GM18909 (cell line): ENCODE measurements around the gene ADAM33.
A peak's percentile ranks its signal among the peaks of the same experiment; 100 is the strongest.

Experiments used
- ATAC-seq: cut with Tn5 transposase; IDR thresholded peaks from one replicate; pipeline ENCODE4 v1.9.1; 2021; ENCODE audit warnings: mild to moderate bottlenecking; ENCODE audit not compliant: unreplicated experiment, poor library complexity

The ADAM33 gene

DNA sequence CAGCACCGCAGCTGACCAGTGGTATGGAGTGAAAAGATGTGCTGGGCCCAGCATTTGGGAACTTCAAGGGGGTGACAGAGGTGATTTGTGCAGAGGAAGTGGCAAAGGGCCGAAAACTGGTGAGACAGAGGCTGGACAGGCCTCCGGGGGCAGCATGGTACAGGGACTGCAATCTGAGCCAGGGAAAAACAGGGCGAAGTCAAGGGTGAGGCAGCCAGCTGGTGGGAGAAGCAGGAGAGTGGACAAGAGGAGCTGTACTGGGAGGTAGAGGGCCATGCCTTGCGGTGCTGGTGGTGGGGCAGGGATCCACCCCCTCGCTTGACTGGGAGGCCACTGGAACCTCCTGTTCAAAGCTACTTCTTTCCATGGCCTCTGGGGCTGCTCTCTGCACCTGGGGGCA, 11.3 kb downstream of the ADAM33 start:
- ATAC-seq: no peak

DNA sequence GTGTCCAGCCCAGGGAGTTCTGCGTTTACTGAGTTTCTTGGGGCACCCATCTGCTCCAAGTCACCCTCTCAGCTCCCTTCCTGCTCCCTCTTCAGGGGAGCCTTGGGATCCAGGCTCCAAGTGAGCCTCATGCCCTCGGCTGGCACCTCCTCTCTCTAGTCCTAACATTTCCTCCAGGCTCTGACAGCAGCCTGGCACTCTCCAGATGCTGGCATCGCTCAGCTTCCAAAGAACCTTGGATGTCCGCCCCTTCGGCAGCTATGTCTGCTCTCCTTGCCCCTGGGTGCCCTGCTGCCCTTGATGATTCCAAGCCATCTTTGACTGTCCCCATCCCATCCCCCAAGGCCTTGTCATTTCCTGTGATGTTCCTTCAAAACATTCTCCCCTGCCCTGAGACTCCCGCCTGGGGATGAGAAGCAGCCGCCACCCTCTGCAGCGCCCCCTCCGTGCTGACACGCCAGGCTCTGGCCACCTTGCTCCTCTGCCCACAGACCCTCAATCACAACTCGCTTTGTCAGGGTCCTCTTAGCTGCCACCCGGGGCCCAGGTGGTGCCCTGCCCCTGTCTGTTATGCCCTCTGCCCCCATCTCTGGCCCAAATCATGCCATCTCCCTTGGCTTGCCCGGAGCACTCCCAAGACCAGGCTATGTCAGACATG, 12.0 kb downstream of the ADAM33 start:
- ATAC-seq: no peak

DNA sequence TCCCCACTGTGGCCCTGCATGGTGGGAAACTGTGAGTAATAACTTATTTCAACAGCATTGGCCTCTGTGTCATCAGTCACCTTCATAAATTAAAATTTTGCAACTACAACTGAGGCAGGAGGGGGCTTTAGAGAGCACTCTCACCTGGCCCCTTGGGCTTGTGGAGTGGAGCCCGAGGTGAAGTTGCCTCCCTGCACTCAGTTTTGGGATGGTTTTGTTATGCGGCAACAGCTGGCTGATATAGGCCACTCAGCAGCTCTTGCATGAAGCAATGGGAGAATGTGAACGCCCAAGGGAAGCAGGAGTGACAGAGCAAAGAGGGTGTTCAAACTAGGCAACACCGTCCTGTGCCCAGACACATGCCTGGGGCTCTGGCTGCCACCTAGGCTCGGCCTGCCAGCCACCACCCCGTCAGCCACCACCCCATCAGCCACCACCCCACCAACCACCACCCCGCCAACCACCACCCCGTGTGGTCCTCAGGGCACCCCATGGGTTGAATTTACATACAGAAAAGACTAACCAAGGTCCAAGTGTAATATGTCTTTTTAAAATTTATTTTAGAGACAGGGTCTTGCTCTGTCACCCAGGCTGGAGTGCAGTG, 14.3 kb downstream of the ADAM33 start:
- no peak for ATAC-seq

DNA sequence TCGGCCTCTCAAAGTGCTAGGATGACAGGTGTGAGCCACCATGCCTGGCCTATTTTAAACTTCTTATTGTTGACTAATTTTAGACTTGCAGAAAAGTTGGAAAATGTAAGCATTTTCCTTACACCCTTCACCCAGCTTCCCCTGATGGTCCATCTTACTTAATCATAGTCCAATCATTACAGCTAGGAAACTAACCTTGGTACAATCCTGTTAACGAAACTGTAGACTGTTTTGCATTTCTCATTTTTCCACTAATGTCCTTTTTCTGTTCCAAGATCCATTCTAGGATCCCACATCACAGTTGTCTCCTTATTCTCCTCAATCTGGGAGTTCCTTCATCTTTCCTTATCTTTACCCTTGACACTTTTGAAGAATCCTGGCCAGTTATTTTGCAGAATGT, 18.0 kb downstream of the ADAM33 start:
- ATAC-seq: no peak

DNA sequence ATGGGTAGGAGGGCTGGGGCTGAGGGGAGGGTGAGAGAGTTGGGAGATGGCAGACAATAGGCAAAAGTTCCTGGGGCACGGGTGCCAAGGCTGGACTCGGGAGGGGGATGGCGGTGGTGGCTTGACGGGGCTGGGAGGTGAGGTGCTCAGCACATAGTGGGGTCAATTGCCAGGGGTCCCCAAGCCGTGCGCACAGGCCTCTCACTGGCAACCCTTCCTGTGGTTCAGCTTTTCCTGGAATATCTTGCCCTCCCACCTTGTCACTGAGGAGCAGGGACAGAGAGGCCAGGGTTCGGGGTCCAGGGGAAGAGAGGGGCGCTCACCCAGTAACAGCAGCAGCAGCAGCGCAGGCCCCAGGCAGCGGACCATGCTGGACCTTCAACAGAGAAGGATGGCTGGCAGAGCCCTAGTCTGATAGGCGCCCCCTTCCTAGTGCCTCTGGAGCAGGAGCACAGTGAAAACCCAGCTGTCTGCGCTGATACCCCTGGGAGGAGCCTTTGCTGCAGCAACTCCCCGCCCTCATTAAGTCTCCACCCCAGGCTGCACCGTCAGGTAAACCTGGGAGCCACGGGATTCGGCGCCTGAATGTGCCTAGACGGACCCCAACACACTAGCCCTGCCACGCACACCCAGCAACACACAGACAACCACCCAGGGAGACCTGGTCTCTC, 18.6 kb downstream of the ADAM33 start, which contains the start of gene GFRA4:
Gene GFRA4 (minus strand): TSS at position 369 of the 671 bp plus-strand sequence. CDS start 0 bp downstream, at position 369.
- no peak for ATAC-seq

DNA sequence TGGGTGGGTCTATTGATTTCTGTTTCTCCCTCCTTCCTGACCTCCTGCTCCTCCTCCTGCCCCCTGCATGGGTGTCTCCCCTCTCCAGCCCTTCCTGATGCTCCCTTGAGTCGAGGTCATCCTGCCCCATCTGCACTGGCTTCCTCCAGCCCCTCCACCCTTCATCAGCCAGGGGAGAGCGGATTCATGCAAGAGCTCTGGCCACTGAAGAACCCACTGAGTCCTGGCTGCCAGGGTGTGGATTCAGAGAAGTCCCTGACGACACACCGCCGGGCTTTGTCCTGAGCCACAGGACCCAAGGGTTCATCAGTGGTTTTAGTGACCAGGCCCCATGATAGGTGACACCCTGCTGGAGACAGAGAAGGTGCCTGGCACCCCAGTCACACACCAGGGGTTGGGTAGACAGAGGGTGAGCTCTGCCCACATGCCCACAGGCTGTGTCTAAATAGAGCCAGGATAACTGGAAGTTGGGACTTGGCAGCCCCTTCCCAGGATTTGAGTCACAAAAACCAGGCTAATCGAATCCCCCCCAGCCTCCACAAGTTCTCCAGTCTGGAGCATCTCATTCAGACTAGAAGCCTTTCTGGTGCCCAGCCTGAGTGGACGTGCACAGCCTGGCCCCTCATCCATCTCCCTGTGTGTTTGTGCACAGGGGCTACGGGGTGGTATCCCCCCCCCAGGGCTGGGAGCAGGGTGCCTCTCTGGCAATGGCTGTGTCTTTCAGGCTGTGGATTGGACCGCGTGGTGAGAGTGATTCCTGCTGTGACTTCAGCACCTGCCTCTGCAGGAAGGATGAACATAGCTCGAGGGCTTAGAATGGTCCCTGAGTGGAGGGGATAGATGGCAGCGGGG, 19.8 kb downstream of the ADAM33 start:
- no peak for ATAC-seq

DNA sequence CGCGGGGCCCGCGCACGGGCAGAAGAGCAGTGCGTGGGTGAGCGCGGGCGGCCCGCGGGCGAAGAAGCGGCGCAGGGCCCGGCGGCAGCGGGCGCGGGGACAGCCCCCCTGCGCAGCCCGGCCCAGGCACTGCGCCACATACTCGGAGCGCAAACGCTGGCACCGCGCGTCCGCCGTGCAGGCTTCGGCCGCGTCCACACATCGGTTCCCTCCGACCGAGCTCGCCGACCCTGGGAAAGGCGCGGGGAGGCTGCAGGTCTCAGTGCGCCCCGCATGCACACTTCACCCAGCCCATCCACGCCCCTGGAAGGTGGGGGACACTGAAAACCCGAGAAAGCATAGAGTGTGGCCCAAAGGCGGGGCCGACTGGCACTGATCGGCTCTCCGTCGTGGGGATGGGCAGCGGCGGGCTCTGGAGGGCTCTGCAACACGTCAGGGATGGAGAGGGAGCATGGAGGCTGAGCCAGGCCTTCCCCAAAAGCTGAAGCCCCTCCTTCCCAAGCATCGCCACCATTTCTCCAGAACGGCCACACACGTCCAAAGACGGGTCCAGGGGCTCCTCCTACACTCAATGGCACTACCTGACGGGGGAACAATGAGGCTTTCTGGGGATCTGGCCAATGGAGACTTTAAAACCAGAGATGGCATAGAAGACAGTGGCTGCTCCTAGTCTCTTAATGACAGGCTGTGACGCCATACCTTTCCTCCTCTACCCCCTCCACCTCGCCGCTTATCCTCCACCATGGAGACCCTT, 20.6 kb downstream of the ADAM33 start:
- ATAC-seq: no peak

DNA sequence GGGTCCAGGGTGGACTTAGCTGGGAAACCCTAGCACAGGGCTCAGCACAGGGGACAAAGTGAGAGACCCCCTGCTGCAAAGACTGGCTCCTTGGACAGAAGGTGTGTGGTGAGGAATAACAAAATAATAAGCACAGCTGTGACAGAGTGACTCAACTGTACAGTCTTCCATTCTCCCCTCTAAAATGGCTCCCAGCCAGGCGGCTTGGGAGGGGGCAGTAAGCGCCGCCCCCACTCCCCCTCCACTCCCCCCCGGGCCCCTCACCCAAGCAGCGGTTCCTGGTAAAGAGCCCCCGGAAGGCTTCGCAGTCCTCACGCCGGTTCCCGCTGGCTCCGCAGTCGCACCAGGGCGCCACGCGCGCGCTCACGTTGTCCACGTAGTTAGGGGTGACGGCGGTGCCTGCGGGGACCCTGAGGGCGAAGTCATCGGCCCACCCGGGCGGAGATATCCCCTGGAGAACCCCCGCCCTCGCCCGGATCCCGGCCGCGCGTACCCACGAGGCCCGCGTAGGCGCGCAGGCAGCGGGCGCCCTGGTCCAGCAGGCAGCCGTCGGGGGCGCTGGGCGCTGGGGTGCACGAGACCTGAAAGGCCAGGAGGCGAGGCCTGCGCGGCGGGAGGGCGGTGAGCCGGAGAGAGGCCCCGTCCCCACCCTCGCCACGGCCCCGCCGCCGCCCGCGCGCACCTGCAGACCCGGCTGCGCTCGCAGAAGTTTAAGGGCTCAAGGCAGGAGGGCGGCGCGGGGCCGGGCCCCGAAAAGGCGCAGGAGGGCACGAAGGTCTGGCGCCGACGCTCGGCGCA, 21.3 kb downstream of the ADAM33 start:
- ATAC-seq: no peak

DNA sequence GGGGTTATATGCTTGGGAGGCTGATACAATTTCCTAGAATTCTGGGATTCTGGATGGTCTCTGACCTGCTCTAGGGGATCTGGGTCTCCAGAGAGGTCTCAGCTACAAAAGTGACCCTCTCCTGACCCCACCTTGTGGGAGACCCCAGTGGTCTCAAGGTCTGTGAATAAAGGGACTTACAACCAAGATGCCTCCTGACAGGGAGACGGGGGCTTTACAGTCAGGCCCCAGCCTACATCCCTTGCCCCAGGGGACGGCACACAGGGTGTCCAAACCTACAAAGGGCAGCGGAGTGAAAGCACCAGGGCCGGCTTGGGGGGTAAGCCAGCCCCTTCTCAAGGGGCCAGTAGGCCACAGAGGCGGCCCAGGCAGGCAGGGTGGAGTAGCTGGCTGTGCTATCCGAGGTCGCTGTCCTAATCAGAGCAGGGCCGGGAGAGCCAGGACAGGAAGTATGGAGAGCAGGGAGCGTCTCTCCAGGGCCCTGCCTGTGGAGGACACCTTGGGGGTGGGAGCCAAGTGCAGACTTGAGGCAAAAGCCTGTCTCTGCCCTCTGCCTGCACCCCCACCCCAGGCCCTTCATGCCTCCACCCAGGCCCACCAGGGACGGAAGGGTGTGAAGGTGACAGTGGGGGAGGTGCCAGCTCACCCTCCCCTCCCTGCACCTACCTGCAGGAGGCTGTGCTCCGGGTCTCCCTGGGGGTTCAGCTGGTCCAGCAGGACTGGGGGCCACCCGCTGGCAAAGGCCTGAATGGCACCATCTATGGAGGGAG, 22.1 kb downstream of the ADAM33 start:
- no peak for ATAC-seq

DNA sequence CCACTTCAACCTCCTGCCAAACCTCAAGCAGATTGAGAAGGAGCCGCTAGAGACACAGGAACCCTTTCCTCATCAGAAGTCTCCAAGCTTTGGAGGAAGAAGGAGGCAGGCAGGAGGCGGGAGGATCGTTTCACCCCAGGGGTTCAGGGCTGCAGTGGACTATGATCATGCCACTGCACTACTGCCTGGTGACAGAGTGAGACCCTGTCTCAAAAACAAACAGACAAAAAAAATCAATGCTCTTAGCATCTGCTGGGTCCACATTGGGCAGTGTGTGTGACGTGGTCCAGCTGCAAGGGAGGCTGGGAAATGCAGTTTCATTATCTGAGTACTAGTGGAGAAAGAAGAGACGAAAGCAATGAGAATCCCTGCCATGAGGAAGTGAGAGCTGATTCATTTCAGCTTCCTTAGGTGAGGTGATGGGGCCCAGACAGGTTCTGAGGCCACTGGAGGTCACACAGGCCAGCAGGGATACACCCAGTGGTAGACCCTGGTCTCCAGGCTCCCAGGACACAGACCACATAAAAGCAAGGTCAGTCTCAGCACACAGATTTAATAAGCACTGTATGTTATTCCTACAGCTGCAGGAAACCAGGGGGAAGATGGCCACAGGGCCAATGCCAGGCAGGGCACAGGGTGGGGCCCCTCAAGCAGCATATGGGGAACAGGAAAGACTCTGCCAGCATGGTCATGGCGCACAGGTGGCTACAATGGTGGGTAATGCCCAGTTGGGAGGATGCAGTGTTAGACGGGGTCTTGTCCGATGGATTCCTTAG, 22.9 kb downstream of the ADAM33 start:
- ATAC-seq: peak; percentile 90

DNA sequence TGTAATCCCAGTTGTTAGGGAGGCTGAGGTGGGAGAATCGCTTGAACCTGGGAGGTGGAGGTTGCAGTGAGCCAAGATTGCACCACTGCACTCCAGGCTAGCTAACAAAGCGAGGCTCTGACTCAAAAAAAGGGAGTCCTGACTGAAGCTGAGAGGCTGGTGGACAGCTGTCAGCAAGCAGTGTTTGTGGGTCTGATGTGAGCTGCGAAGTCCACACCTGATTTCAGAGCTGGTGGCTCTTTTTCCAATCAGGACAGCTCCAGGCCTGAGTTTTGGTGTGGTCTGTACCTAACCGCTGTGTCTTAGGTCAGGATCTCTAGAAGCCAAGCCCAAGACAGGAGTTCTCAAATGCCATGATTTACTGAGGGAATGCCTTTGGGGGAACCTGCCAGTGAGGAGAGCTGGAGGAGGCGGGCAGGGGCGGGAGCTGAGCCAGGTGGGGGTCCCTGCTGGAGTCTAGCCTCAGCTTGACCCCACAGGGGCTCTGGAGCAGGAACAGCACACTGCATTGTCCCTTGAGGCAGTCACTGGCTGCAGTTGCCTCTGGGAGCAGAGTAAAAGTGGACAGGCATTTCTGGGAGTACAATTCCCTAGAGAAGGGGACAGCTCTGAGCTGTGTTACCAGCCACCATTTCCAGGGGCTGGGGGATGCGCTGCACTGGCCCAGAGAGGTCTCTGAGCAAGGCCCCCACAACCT, 23.6 kb downstream of the ADAM33 start:
- no peak for ATAC-seq

DNA sequence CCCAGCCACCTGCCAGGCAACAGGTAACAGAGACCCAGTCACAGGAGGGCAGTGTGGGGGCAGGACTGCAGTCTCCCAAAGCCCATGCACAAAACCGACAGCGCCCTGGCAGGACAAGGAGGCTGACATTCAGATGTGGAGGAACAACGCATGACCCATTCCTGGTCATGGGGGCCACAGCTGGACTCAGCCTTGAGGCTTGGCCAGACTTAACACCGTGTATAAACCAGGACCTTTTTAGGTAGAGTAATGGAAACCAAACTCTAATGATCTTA, 26.7 kb downstream of the ADAM33 start:
- no peak for ATAC-seq

DNA sequence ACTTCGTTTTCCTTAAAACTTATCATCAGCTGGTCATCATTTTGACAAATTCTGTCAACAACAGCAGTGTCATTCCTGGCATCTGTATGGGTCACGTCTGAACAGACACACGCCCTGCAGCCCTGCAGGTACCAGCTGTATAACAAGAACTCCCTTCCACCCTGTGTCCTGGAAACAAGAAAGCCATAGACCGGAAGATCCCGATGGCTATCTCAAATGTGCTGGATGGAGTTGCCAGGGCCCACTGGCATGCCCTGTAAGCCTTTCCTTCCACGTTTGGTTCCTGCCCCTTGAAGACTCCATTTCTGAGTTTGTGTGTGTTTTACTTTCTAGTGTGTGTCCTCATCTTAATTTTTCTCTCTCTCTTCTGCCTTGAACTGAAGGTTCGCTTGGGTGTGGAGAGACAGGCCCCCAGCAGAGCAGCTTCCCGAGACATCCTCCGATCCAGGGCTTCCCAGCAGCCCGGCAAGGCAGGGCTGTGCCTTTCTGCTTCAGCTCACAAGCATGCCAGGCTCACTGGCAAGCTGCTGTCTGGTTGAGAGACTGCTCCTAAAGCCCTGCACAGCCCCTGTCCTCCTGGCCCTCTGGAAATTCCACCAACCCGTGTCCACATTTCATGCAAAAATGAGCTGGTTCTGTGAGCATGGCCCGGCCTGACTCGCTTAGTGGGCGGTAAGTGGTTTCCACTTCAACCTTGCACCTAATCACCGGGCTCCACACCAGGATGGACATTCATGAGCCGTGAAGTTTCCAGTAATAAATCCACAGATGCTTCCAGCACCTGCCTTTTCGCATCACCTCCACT, 27.3 kb downstream of the ADAM33 start:
- ATAC-seq: no peak

DNA sequence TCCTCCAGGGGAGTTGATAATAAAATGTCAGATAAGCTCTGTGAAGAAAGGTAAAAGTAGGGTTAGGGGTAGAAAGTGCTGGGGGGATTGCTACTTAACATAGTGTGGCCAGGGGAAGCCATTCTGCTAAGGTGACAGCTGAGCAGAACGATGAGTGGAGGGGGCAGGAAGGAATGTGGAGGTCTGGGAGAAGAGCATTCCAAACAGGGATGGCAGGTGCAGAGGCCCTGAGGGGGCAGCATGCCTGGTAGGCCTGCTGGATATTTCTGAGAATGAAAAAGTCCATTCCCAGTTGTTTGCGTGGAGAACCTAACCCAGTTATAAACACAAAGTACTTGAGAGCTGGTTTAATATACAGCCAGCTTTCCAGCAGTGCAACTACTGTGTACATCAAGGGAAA, 27.9 kb downstream of the ADAM33 start:
- ATAC-seq: no peak

DNA sequence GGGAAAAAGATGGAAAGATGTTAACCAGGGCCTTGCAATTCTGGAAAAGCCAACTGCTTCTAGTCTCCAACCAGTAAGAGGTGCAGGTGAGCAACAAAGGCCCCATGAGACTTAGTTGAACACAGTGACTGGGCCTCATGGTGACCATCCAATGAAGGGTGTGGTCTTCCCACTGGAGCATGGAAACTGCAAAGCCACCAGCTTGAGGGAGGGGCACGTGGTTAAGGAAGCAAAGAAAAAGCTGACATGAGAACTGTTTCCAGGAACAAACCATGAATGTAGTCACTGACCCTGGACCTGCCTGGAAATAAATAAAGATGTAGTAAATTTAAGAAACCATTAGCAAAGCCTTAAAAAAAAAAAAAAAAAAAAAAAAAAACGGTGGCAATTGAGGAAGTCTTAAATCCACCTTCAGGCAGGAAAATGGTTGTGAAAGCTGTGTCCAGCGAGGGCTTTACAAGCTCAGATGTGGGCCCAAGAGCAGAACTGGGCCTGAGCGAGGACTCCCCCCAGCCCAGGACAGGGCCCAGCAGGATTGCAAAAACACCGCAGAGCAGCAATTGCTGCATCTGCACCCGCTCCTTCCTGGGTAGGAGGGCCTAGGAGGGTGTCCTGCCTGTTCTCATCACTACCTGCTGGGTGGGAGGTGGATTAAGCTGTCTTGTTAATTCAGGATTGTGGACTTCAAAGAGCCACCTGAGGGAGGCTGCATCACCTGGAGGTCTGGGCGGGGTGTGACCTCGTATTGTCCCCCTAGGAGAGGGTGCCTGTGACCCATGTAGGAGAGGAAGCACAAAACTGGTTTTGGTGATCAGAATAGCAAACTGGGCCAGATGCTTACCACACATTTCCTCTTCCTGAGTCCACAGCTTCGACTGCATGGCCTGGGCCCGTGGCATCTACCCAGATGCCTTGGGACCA, 28.9 kb downstream of the ADAM33 start:
- no peak for ATAC-seq

DNA sequence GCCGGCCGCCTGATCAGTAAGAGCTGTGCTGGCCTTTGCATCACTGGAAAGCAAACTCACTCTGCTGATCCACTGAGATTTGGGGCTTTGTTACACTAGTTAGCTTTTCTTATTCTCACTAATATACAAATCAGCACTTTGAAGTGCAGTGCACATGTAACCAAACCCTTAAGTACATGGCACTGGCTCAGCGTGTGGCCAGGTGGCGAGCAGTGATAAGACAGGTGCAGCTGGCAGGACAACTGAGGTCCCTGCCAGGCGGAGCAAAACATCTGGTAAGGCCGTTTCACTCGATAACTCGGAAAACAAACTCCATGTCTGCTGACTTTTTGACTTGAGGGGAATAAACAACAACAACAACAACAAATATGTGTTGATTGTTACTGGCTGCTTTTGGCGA, 29.6 kb downstream of the ADAM33 start:
- no peak for ATAC-seq
